Epithelial cell of proximal tubule (primary cell): Measurements from ENCODE around the gene HOXB8. TPM values are rescaled to one million over a fixed set of nuclear protein-coding genes. Genes with fewer than 3 reads are reported as not detected.
A peak's percentile ranks its signal among the peaks of the same experiment; 100 is the strongest.

ENCODE experiments used
- DNase-seq: peaks from one replicate; pipeline ENCODE4 v3.0.0-alpha.2; 2011; ENCODE audit warnings: low read depth
- H3K4me3 ChIP-seq: 2 replicates; pipeline ENCODE4 v1.5.1; 2011; ENCODE audit warnings: low read depth, mild to moderate bottlenecking, low read length
- CTCF ChIP-seq: conservative IDR thresholded peaks from 2 replicates; pipeline ENCODE4 v1.5.1; 2012; ENCODE audit warnings: low read depth, mild to moderate bottlenecking, low read length
- total RNA-seq: library from RNA; depleted of rRNA; stranded (reverse); fragments of >200 nt; gene quantifications from 2 replicates; pipeline ENCODE4 v1.2.3, GENCODE V29; 2015

Gene HOXB8
- total RNA-seq, 1 donor from 2014 or later: 12.7 TPM

GRCh38 chr17:48646183-48647102, 31.4 kb upstream of the HOXB8 start:
- DNase-seq: no peak
- no peak for TF ChIP-seq CTCF
- peak overlapping the region; percentile 63 for H3K4me3 ChIP-seq

- peak overlapping the region; percentile 63 for H3K4me3 ChIP-seq
- no peak for DNase-seq
- TF ChIP-seq CTCF: no peak
Measured at GRCh38 chr17:48645639-48646182, 30.6 kb upstream of the HOXB8 start.

- TF ChIP-seq CTCF: no peak
- H3K4me3 ChIP-seq: no peak overlapping the region
- DNase-seq: no peak
Measured at GRCh38 chr17:48644910-48645557, 29.9 kb upstream of the HOXB8 start.

GRCh38 chr17:48644159-48644558, 29.1 kb upstream of the HOXB8 start:
- no peak for TF ChIP-seq CTCF
- DNase-seq: no peak
- no peak overlapping the region for H3K4me3 ChIP-seq

GRCh38 chr17:48643697-48644012, 28.6 kb upstream of the HOXB8 start:
- H3K4me3 ChIP-seq: no peak overlapping the region
- TF ChIP-seq CTCF: no peak
- DNase-seq: no peak

- no peak overlapping the region for H3K4me3 ChIP-seq
- DNase-seq: no peak
- TF ChIP-seq CTCF: no peak
Measured at GRCh38 chr17:48642843-48643696, 28.0 kb upstream of the HOXB8 start.
